GM21447 (cell line): Measurements from ENCODE around the gene VCL.
"Not testable (repeated sequence)": the region's sequence is repeated elsewhere in the genome, so short reads cannot be mapped to it uniquely, and the experiment has no call there.

Source experiments
- ATAC-seq: cut with Tn5 transposase; IDR thresholded peaks from one replicate; pipeline ENCODE4 v1.9.1; 2021; ENCODE audit not compliant: unreplicated experiment

Gene VCL

DNA sequence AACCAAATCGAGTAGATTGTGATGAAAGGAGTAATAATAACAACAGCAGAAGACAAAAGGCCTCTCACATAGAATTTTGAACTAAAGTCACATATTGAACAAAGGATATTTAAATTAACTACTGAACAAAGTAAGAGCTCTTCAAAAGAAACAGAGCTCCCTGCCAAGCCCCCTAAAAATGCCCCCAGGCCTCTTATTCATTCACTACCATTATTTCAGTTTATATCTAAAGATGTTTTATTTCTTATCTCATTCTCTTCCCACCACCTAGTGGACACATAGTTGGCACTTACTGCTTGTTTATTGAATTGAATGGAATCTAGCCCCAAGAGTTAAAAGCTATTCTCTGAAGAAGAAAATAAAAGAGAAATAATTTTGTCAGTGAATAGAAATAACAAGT is 37.4 kb downstream of the VCL start:
- no peak for ATAC-seq

- no peak for ATAC-seq
Measured at GRCh38 chr10:74036474-74036873, 38.6 kb downstream of the VCL start.

DNA sequence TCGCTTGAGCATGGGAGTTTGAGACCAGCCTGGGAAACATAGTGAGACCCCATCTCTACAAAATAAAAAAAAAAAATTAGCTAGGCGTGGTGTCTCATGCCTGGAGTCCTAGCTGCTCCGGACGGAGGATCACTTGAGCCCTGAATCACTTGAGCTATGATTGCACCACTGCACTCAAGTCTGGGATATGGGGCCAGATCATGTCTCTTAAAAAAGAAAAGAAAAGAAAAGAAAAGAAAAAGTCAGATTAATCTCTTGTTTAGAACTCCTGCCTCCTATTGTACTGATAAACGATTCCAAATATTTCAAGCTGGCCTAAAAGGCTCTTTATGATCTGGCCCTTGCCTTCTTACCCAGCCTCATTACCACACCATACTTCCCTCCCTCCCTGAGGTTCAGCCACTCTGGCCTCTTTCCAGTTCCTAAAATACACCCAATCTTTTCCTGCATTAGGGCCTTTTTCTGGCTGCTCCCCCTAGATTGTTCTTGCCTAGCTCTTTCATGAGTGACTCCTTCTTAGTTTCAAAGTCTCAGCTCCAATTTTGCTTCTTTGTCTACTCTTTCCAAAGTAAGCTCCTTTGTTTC is 41.7 kb downstream of the VCL start:
- no peak for ATAC-seq

DNA sequence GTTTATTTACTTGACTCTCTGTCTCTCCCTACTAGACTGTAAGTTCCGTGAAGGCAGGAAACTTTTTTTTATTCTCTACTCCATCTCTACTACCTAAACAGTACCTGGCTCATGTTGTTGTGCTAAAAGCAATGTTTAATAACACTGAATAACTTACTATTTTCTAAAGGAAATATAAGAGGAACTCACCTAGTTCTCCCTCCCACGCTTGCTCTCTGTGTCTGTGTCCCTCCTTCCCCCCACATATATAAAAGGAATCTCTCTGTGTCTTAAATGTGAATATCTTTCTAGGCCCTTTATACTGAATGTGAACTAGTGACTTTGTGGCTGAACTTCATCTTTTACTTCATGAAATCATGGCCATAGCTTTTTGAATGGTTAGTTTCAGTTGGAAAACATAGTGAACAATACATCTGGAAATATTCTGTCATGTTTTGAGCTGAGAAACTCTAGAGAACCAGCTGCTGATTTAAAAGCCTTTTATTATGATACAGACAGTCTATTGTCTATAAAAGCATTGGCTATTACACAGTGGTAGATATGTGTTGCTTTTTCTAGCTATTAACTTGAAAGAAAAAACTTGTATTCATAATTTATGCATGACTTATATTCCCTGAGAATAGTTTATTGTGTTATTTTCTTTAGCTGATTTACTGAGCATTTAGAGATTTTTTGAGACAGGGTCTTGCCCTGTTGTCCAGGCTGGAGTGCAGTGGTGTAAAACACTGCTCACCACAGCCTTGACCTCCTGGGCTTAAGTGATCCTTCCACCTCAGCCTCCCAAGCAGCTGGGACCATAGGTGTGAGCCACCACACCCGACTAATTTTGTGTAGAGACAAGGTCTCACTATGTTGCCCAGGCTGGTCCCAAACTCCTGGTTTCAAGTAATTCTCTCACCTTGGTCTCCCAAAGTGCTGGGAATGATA is 42.5 kb downstream of the VCL start:
- ATAC-seq = no peak

GRCh38 chr10:74044419-74044818 is 46.5 kb downstream of the VCL start:
- ATAC-seq = no peak

DNA sequence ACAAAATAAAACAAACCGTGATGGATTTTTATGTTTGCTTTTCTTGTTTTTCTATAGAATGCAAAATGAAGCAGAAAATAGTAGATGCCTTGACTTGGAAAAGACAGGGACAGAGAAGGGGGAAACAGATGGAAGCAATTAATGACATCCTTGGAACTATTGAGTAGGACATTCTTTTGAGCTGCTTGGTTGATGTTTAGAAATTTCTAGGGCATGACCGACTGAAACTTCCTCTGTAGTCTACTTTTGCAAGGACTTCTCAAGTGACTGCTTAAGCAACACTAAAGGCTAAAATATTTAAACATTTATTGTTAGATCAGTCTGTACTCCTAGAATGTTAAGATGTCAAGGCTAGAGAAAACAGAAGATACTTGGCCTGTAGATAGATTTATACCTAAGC is 49.4 kb downstream of the VCL start:
- no peak for ATAC-seq

DNA sequence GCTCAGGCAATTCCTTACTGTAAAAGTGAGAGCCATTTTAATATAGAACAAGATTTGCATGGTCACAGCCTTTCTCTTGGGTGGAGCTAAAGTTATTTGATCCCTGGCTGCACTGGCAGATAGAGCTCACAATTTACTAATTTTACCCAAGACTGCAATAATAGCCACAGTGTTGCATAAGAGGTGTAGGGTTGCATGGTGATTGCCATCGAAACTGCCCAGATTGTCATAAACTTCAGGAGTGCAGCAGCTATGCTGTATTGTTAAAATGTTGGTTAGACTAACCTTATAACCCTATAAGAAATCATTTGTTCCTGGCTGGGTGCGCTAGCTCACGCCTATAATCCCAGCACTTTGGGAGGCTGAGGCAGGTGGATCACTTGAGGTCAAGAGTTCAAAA is 50.0 kb downstream of the VCL start:
- no peak for ATAC-seq

GRCh38 chr10:74048433-74048832 is 50.5 kb downstream of the VCL start:
- no peak for ATAC-seq

DNA sequence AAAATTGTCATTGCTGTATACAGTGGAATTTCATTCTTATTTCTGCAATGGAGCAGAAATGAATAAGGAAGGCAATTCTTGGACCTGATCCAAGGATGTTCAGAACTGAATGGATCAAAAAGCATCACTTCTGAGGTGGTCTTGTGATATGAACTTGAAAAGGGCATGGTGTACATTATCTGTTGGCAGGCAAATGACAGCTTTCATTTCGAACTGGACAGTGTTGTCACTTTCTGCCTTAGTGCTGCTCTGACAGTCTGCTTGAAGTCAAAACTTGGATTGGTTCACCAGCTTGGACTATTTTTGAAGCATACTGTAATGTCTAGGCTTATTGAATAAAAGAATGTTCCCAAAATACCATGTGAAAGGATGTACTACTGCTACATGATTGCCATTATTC is 52.0 kb downstream of the VCL start:
- no peak for ATAC-seq

GRCh38 chr10:74050653-74051052 is 52.7 kb downstream of the VCL start:
- no peak for ATAC-seq

DNA sequence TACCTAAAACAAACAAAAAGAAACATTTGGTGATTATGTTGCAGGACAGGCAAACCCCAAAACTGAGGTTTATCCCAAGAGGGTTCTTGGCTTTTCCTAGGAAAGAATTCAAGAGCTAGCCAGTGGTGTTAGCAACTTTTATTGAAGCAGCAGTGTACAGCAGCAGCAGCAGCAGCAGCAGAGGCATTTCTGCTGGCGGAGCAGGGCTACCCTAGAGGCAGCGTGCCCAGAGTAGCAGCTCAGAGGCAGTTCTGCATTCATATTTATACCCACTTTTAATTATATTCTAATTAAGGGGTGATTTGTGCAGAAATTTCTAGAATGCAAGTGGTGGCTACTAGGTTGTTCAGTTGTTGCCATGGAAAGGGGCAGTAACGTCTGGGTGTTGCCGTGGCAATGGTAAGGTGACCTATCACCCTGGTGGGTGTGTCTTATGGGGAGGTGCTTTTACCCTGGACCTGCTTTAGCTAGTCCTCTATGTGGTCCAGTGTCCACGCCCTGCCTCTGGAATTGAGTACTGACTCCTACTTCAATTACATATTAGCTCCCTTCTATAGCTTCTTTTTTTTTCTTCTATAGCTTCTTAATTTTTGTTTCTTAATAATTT is 53.9 kb downstream of the VCL start:
- ATAC-seq = no peak

DNA sequence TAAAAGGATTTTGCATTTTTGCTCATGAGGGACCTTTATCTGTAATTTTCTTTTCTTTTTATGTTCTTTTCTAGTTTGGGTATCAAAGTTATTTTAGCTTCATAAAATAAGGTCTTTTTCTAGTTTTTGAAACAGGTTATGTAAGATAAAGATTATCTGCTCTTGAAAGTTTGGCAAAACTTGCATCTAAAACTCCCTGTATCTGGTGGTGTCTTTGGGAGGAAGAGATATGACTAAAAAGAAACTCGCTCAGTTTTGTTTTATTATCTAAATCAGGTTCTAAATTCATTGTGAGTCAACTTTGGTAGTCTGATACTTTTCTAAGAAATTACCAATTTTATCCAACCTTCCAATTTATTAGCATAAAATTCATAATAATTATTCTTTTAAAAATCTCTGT is 55.1 kb downstream of the VCL start:
- no peak for ATAC-seq

DNA sequence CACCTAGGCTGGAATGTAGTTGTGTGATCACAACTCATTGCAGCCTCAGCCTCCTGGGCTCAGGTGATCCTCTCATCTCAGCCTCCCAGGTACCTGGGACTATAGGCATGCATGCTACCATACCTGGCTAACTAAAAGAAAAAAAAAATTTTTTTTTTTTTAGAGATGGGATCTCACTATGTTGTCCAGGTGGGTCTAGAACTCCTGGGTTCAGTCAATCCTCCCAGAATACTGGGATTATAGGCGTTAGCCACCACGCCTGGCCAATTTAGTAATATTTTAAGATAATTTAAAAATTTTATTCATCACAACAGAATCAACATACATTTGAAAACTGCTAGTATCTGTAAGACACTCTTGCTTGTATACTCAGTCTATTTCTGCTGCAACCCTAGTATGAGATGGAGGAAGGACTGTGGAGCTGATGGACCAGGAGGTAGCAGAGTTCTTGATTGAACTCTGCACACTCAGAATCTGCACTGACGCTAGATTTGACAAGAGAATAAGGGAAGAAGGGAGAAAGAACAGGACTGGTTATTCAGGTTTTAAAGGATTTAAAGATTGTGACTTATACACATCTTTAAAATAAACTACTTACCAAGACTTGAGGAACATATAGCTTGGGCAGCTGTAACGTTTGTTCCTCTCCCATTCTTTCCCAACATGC is 57.6 kb downstream of the VCL start:
- no peak for ATAC-seq

DNA sequence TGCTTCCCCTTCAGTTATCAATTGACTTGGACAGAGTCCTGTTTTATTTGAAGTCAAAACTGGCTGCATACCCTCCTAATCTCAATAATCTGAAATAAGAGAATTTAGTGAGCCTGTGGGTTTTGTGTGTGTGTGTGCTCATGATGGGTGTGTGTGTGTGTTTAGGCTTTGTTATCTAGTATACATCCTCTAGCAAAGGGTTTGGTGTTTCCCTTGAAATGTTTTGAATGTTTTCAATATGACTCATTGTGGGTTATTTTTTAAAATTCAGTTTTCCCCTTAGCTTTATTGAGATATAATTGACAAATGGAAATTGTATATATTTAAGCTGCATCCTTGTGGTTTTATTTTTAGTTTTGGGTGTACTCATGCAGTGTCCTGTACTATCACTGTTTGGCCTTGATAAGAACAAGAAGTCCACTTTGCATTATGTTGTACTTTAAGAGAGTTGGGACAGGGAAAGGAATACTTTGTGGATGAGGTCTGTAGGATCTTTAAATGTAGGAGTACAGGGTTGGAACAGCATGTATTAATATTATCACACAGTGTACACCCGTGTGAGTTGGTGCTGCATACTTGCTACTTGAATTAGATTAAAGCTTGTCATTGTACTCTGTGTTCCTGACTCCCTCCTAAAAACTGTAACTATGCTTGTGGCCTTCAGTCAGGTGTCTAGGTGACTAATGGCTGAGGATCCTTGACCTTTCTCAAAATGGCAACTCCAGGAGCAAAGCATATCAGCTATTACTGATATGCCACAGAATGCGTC is 58.3 kb downstream of the VCL start:
- ATAC-seq = no peak

DNA sequence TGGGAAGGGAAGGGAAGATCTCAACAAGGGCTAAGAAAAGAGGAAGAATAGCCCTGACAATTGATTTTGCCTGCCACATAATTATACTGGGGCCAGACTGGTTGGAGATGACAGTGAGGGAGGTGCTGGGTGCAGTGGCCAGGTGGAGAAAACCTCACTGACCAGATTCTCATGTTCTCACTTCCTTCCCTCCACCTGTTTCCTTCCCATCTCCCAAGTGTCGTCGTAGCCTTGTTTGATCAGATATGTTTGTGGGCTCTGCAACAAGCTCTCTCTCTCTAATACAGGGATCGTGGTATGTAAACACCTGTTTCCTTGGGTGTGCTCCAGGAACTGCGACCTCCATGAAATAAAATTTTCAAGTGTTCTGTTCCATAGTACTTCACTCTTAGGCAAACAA is 60.2 kb downstream of the VCL start:
- ATAC-seq = no peak

GRCh38 chr10:74058658-74059057 is 60.7 kb downstream of the VCL start:
- no peak for ATAC-seq

- no peak for ATAC-seq
Measured at GRCh38 chr10:74061104-74061503, 63.2 kb downstream of the VCL start.

- not testable (repeated sequence) for ATAC-seq
Measured at GRCh38 chr10:74061978-74062377, 64.1 kb downstream of the VCL start.

GRCh38 chr10:74063256-74063655 is 65.3 kb downstream of the VCL start:
- no peak for ATAC-seq

DNA sequence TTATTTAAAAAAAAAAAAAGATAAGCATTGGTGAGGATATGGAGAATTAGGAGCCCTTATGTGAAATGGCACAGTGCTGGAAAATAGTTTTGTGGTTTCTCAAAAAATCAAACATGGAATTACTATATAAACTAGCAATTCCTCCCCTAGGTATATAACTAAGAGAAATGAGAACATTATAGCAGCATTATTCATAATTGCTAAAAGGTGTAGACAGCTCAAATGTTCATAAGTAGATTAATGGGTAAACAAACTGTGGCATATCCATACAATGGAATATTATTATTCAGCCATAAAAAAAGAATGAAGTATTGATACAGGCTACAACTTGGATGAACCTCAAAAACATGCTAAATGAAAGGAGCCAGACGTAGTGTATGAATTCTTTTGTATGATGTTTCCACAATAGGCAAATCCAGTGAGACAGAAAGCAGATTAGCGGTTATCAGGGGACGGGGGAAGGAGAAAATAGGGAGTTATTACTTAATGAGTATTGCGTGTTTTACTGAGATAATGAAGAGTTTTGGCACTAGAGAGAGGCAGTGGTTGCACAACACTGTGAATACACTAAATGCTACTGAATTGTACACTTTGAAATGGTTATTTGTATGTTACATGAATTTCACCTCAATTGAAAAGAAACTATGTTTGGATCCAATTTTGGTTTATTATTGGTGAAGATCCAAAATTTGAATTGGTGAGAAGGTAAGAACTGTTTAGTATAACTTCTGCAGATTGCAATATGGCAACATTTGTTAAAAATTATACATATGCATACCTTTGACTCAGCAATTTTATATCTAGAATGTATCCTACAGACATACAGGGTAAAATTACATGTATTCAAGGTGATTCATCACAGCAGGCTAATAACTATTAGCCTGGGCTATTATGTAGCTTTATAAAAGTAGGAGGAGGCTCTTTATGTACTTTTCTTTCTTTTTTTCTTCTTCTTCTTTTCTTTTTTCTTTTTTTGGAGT is 69.7 kb downstream of the VCL start:
- no peak for ATAC-seq
